HepG2 (cell line): Measurements from ENCODE around the gene IMP3. TPM values are rescaled to one million over a fixed set of nuclear protein-coding genes. Genes with fewer than 3 reads are reported as not detected.
A peak's percentile ranks its signal among the peaks of the same experiment; 100 is the strongest.

Experiments
- BHLHE40 ChIP-seq: IDR thresholded peaks from 2 replicates; pipeline ENCODE4 v1.6.1; 2011; ENCODE audit warnings: low read length, improper control_type of control experiment
- CEBPB ChIP-seq: IDR thresholded peaks from 2 replicates; pipeline ENCODE4 v1.6.1; 2011; ENCODE audit warnings: low read depth, low read length, improper control_type of control experiment, borderline replicate concordance
- HNF4G ChIP-seq, 2 experiments: sonication (generic) in 1 of 2; formaldehyde crosslinking in 1 of 2; IDR thresholded peaks; 2 replicates each; pipeline versions ENCODE4 v1.4.0 to v1.6.1; 2011 to 2020; ENCODE audit warnings: borderline replicate concordance in 2 of 2, low read depth in 2 of 2, mild to moderate bottlenecking in 2 of 2, low read length in 1 of 2, missing genetic modification reagents in 1 of 2, moderate library complexity in 1 of 2
- KLF6 ChIP-seq: IDR thresholded peaks from 2 replicates; pipeline ENCODE4 v1.8.0; 2016; ENCODE audit warnings: missing biosample characterization, missing genetic modification reagents
- MAZ ChIP-seq, 2 experiments: sonication (generic) in 1 of 2; formaldehyde crosslinking in 1 of 2; IDR thresholded peaks; 2 replicates each; pipeline versions ENCODE4 v1.5.0 to v1.6.1; 2012 to 2020; ENCODE audit warnings: low read depth in 2 of 2, mild to moderate bottlenecking in 2 of 2, borderline replicate concordance in 1 of 2, improper control_type of control experiment in 1 of 2, low read length in 1 of 2, missing genetic modification reagents in 1 of 2, moderate library complexity in 1 of 2
- PHF8 ChIP-seq: sonication (generic); formaldehyde crosslinking; IDR thresholded peaks from 2 replicates; pipeline ENCODE4 v1.5.0; 2020; ENCODE audit warnings: missing genetic modification reagents
- RCOR2 ChIP-seq: IDR thresholded peaks from 2 replicates; pipeline ENCODE4 v1.6.1; 2016; ENCODE audit warnings: missing biosample characterization, missing genetic modification reagents
- SALL2 ChIP-seq: sonication (generic); formaldehyde crosslinking; IDR thresholded peaks from 2 replicates; pipeline ENCODE4 v1.8.1; 2023; ENCODE audit warnings: mild to moderate bottlenecking, missing genetic modification reagents, inconsistent platforms
- TGIF2 ChIP-seq: IDR thresholded peaks from 2 replicates; pipeline ENCODE4 v1.6.1; 2016; ENCODE audit warnings: control low read depth, missing compliant biosample characterization
- TMF1 ChIP-seq: sonication (generic); formaldehyde crosslinking; IDR thresholded peaks from 2 replicates; pipeline ENCODE4 v1.8.1; 2022; ENCODE audit warnings: low read depth, missing genetic modification reagents
- ZBTB26 ChIP-seq: IDR thresholded peaks from 2 replicates; pipeline ENCODE4 v1.6.1; 2016; ENCODE audit warnings: missing compliant biosample characterization, missing genetic modification reagents, borderline replicate concordance
- ZFP82 ChIP-seq: sonication (generic); formaldehyde crosslinking; IDR thresholded peaks from 2 replicates; pipeline ENCODE4 v1.5.1; 2020; ENCODE audit warnings: mild to moderate bottlenecking, missing genetic modification reagents, borderline replicate concordance
- ZNF317 ChIP-seq: sonication (generic); formaldehyde crosslinking; IDR thresholded peaks from 2 replicates; pipeline ENCODE4 v1.5.0; 2020; ENCODE audit warnings: mild to moderate bottlenecking, missing genetic modification reagents
- ZNF574 ChIP-seq: sonication (generic); formaldehyde crosslinking; IDR thresholded peaks from 2 replicates; pipeline ENCODE4 v1.4.0; 2020; ENCODE audit warnings: missing genetic modification reagents
- ZNF580 ChIP-seq: IDR thresholded peaks from 2 replicates; pipeline ENCODE4 v1.6.1; 2016; ENCODE audit warnings: low read depth, borderline replicate concordance
- ZNF678 ChIP-seq: sonication (generic); formaldehyde crosslinking; IDR thresholded peaks from 2 replicates; pipeline ENCODE4 v1.4.0; 2020; ENCODE audit warnings: mild to moderate bottlenecking, missing genetic modification reagents
- ZNF687 ChIP-seq: sonication (generic); formaldehyde crosslinking; IDR thresholded peaks from 2 replicates; pipeline ENCODE4 v1.5.1; 2020; ENCODE audit warnings: mild to moderate bottlenecking, missing genetic modification reagents, moderate library complexity
- ZNF776 ChIP-seq: sonication (generic); formaldehyde crosslinking; IDR thresholded peaks from 2 replicates; pipeline ENCODE4 v1.4.0; 2020; ENCODE audit warnings: mild to moderate bottlenecking, missing genetic modification reagents
- ZSCAN21 ChIP-seq: sonication (generic); formaldehyde crosslinking; IDR thresholded peaks from 2 replicates; pipeline ENCODE4 v1.8.0; 2022; ENCODE audit warnings: mild to moderate bottlenecking, missing genetic modification reagents, moderate library complexity, borderline replicate concordance
- polyA plus RNA-seq, 8 experiments: library from polyadenylated mRNA; depleted of rRNA in 3 of 8; stranded (reverse) in 7 of 8; unstranded in 1 of 8; fragments of >200 nt; fragmentation: Illumina TruSeq in 4 of 8; extraction: Trizol in 4 of 8; gene quantifications; 2 replicates each; pipeline versions ENCODE4 v1.2.1 to v1.2.3, GENCODE V29; 2011 to 2016; ENCODE audit warnings: low read depth in 4 of 8, missing spikeins in 1 of 8, mixed read lengths in 1 of 8; ENCODE audit not compliant: insufficient read depth in 1 of 8
- total RNA-seq, 5 experiments: library from RNA; depleted of rRNA; stranded (reverse); fragments of >200 nt; fragmentation: Illumina TruSeq; extraction: Trizol; gene quantifications; 2 replicates each; pipeline ENCODE4 v1.2.3, GENCODE V29; 2016; ENCODE audit warnings: low read depth in 1 of 5

Gene IMP3
- total and polyA plus RNA-seq, 2 of the 13 experiments (the other 11 are each of a cell fraction or from before 2014, with no cell fraction given), result 38.3 to 143 TPM

- TF ChIP-seq MAZ (IDR thresholded peaks at IDR 0.05; ENCODE audit: borderline replicate concordance, low read depth, low read length) (peak; percentile 71), MAZ (CRISPR knock-in tag; IDR thresholded peaks at IDR 0.05; ENCODE audit: low read depth) (peak; percentile 80; the same call in 1 of the 2 replicates), TGIF2 (CRISPR knock-in tag) (peak; percentile 35; the same call in 1 of the 2 replicates), BHLHE40 (peak; percentile 11; the same call in 1 of the 2 replicates), HNF4G (IDR thresholded peaks at IDR 0.05; ENCODE audit: borderline replicate concordance, low read depth, low read length) (no peak), HNF4G (CRISPR knock-in tag; IDR thresholded peaks at IDR 0.05; ENCODE audit: borderline replicate concordance, low read depth) (peak; percentile 69), KLF6 (CRISPR knock-in tag) (peak; percentile 46; the same call in 1 of the 2 replicates), ZNF776 (CRISPR knock-in tag) (peak; percentile 69; the same call in 1 of the 2 replicates), ZNF678 (CRISPR knock-in tag) (no peak), TMF1 (CRISPR knock-in tag) (peak; percentile 66), ZSCAN21 (CRISPR knock-in tag) (no peak; the same call in 1 of the 2 replicates), ZNF317 (CRISPR knock-in tag) (peak; percentile 17; the same call in 1 of the 2 replicates), ZNF574 (CRISPR knock-in tag) (peak; percentile 77), ZNF580 (peak; percentile 15; the same call in 1 of the 2 replicates), ZNF687 (CRISPR knock-in tag) (peak; percentile 63), CEBPB (no peak), ZBTB26 (CRISPR knock-in tag) (0 out of 2 replicates have a peak, but pooled peaks have one; percentile 9), SALL2 (CRISPR knock-in tag) (no peak), PHF8 (CRISPR knock-in tag) (peak; percentile 77), ZFP82 (CRISPR knock-in tag) (peak; percentile 21; the same call in 1 of the 2 replicates), RCOR2 (CRISPR knock-in tag) (0 out of 2 replicates have a peak, but pooled peaks have one; percentile 22)
Observed at GRCh38 chr15:75647370-75648155, 7.5 kb upstream of the IMP3 start, which contains the start of gene SNX33 (continued).
